ENCODE data around the gene GPX2. TPM values are rescaled to one million over a fixed set of nuclear protein-coding genes. Genes with fewer than 3 reads are reported as not detected.

Gene GPX2
- total RNA-seq, 4 donors from 2014 or later, result 0.49 to 1.4 (median 0.61) TPM; not detected in 1

DNA sequence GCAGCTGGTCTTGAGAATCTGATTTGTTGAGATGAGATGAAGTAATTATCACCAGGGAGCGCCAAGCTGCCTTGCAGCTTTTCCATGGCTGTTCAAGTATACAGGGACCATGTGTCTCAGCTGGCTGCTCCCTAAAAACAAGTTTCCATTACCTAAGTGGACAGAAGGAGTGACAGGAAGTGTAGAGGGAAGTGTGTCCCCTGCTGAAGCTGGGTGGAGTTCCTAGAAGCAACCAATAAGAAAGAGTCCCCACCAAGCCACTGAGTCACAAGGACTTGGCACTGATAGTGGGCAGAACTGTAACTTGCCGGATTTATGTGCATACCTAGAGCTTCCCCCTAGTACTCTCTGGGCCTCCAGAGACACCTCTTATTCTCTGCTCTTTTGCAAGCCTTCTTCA lies 1.5 kb upstream of the GPX2 start:
- intact Hi-C loops (cut with DNase I; ENCODE audit: low total_unique reads) (no loop called here), in situ Hi-C loops (cut with MboI; ENCODE audit: low sequenced_read_pairs in 4 of 4) (no loop called here)
- H3K4me1 ChIP-seq, result peaks cover 0 to 12% of the 10 kb centered on the region in 2 donors
- TF ChIP-seq CTCF (IDR thresholded peaks at IDR 0.05 in 4 of 5, conservative IDR thresholded peaks at IDR 0.05 in 1 of 5) (no peak), POLR2A (IDR thresholded peaks at IDR 0.05) (no peak)
- no peaks in the 10 kb centered on the region for H3K9me3 ChIP-seq
- no peak for DNase-seq
- no peak overlapping the region for H3K4me3 ChIP-seq
- no peaks in the 10 kb centered on the region for H3K27me3 ChIP-seq
- no peak overlapping the region for H3K27ac ChIP-seq
- H3K36me3 ChIP-seq, result peaks cover 0 to 20% of the 10 kb centered on the region in 2 donors
- no peak for ATAC-seq

DNA sequence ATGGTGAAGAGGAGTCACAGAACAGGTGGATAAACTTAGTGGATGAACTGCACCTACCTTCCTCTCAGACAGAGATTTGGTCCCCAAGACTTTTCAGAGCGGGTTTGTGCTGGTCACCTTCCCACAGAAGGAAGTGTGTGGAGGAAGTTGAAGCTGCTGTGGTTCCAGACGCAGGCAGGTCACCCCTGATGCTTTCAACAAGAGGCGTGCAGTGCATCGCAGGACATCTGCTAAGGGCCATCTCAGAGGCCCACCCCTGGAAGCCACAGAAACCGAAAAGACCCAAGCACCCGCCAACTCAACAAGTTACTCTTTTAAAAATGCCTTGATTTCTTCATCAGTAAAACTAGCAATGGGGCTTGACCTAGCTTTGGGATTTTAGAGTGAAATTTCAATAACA lies 1.0 kb upstream of the GPX2 start:
- in situ Hi-C loops (cut with MboI; ENCODE audit: low sequenced_read_pairs in 4 of 4), result no loop called here
- Histone ChIP-seq H3K27ac (no peak overlapping the region), H3K4me3 (no peak overlapping the region), H3K36me3 (peaks cover 0 to 20% of the 10 kb centered on the region in 2 donors), H3K27me3 (no peaks in the 10 kb centered on the region), H3K4me1 (peaks cover 0 to 7% of the 10 kb centered on the region in 2 donors), H3K9me3 (no peaks in the 10 kb centered on the region)
- no peak for TF ChIP-seq POLR2A (IDR thresholded peaks at IDR 0.05)
- no peak for TF ChIP-seq CTCF (IDR thresholded peaks at IDR 0.05 in 4 of 5, conservative IDR thresholded peaks at IDR 0.05 in 1 of 5)
- ATAC-seq, result no peak
- no peak for DNase-seq
- intact Hi-C loops (cut with DNase I; ENCODE audit: low total_unique reads), result no loop called here

- Histone ChIP-seq H3K4me3 (no peak overlapping the region), H3K9me3 (no peaks in the 10 kb centered on the region), H3K4me1 (peaks cover 21 to 24% of the 10 kb centered on the region in 2 donors), H3K27ac (no peak overlapping the region), H3K36me3 (peaks cover 0 to 12% of the 10 kb centered on the region in 2 donors), H3K27me3 (no peaks in the 10 kb centered on the region)
- TF ChIP-seq CTCF (IDR thresholded peaks at IDR 0.05 in 4 of 5, conservative IDR thresholded peaks at IDR 0.05 in 1 of 5) (no peak), POLR2A (IDR thresholded peaks at IDR 0.05) (no peak)
- intact Hi-C loops (cut with DNase I; ENCODE audit: low total_unique reads), result no loop called here
- in situ Hi-C loops (cut with MboI; ENCODE audit: low sequenced_read_pairs in 4 of 4), result no loop called here
- DNase-seq, result no peak
- no peak for ATAC-seq
These were observed 2.1 kb downstream of the GPX2 start for GRCh38 chr14:64940336-64940910.

GRCh38 chr14:64939817-64940190 lies 2.7 kb downstream of the GPX2 start:
- no peak for ATAC-seq
- Histone ChIP-seq H3K9me3 (no peaks in the 10 kb centered on the region), H3K36me3 (peaks cover 0 to 12% of the 10 kb centered on the region in 2 donors), H3K4me1 (peaks cover 27 to 30% of the 10 kb centered on the region in 2 donors), H3K27ac (no peak overlapping the region), H3K4me3 (no peak overlapping the region), H3K27me3 (no peaks in the 10 kb centered on the region)
- in situ Hi-C loops (cut with MboI; ENCODE audit: low sequenced_read_pairs in 4 of 4), result no loop called here
- TF ChIP-seq CTCF (IDR thresholded peaks at IDR 0.05 in 4 of 5, conservative IDR thresholded peaks at IDR 0.05 in 1 of 5), result no peak
- no peak for TF ChIP-seq POLR2A (IDR thresholded peaks at IDR 0.05)
- intact Hi-C loops (cut with DNase I; ENCODE audit: low total_unique reads), result no loop called here
- no peak for DNase-seq

All from gastrocnemius medialis (tissue), 4 donors.